ENCODE results near the gene HFE. TPM values are rescaled to one million over a fixed set of nuclear protein-coding genes. Genes with fewer than 3 reads are reported as not detected.

Gene HFE
- total and polyA plus RNA-seq, 12 donors = 6.2 to 32.1 (median 15.2) TPM

GRCh38 chr6:26054781-26055718, 32.2 kb upstream of the HFE start:
- Histone ChIP-seq H3K27ac (peak overlapping the region; percentile 80 to 98 (median 96)), H3K4me3 (peak overlapping the region; percentile 25 to 72 (median 45)), H3K27me3 (no peaks in the 10 kb centered on the region), H3K36me3 (replicated peaks in 1 of 2) (no peaks in the 10 kb centered on the region), H3K4me1 (replicated peaks in 1 of 2) (peaks cover 0 to 11% of the 10 kb centered on the region in 2 donors), H3K9me3 (replicated peaks in 1 of 3) (no peaks in the 10 kb centered on the region)
- TF ChIP-seq CTCF (IDR thresholded peaks at IDR 0.05) (peak in 5 of 6 experiments; percentile 27 to 56 (median 48)), POLR2A (IDR thresholded peaks at IDR 0.05) (peak; percentile 81 to 87)
- 0 to 1% (median 0%) methylated on average over 25 to 31 of the region's 31 CpGs for WGBS, 4 donors
- intact Hi-C loops (cut with DNase I) = no loop called here
- DNase-seq = peak; percentile 91 to 97 (median 95)

GRCh38 chr6:26055719-26056582, 31.3 kb upstream of the HFE start:
- peak overlapping the region; percentile 25 to 72 (median 45) for H3K4me3 ChIP-seq
- intact Hi-C loops (cut with DNase I) = no loop called here
- peak overlapping the region; percentile 80 to 98 (median 96) for H3K27ac ChIP-seq
- H3K9me3 ChIP-seq (replicated peaks in 1 of 3) = no peaks in the 10 kb centered on the region
- no peaks in the 10 kb centered on the region for H3K27me3 ChIP-seq
- peak; percentile 91 to 97 (median 94) for DNase-seq
- TF ChIP-seq CTCF (IDR thresholded peaks at IDR 0.05) = peak in 2 of 6 experiments; percentile 23
- TF ChIP-seq POLR2A (IDR thresholded peaks at IDR 0.05) = peak; percentile 99
- WGBS, 4 donors = 0% methylated on average over 44 to 51 of the region's 51 CpGs
- peaks cover 0 to 11% of the 10 kb centered on the region in 2 donors for H3K4me1 ChIP-seq (replicated peaks in 1 of 2)
- H3K36me3 ChIP-seq (replicated peaks in 1 of 2) = no peaks in the 10 kb centered on the region

- peak overlapping the region; percentile 80 to 98 (median 96) for H3K27ac ChIP-seq
- peak in 6 of 7 donors; percentile 38 to 70 (median 48) for DNase-seq
- H3K4me3 ChIP-seq = peak overlapping the region in 2 of 4 donors; percentile 39 to 72
- peaks cover 0 to 11% of the 10 kb centered on the region in 2 donors for H3K4me1 ChIP-seq (replicated peaks in 1 of 2)
- intact Hi-C loops (cut with DNase I) = no loop called here
- H3K27me3 ChIP-seq = no peaks in the 10 kb centered on the region
- WGBS, 4 donors = 1 to 2% (median 1%) methylated on average over 14 of the region's 14 CpGs
- H3K36me3 ChIP-seq (replicated peaks in 1 of 2) = no peaks in the 10 kb centered on the region
- no peaks in the 10 kb centered on the region for H3K9me3 ChIP-seq (replicated peaks in 1 of 3)
- TF ChIP-seq CTCF (IDR thresholded peaks at IDR 0.05) (no peak), POLR2A (IDR thresholded peaks at IDR 0.05) (no peak)
These were observed 30.5 kb upstream of the HFE start for GRCh38 chr6:26056583-26057350.

All from adrenal gland (tissue), 12 donors.